ENCODE results near the gene CRISP2.

DNA sequence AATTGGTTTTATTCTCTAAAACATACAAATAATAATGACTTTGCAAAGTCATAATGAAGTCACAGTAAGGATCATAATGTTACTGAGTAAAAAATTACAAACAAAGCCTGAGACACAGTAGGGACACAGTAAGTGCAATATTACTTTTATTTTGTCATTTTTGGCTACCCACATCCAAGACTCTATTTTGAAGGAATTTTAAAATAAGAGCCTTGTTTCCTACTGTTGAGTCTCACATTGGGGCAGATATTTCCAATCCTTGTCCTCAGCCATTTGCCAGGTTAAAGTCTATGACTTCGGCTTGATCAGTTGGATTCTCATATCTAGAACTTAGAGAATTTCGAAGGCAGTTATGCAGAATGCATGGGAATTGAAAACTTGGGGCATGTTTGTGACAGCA lies 65.9 kb downstream of the CRISP2 start:
- TF ChIP-seq, protein P1, sequence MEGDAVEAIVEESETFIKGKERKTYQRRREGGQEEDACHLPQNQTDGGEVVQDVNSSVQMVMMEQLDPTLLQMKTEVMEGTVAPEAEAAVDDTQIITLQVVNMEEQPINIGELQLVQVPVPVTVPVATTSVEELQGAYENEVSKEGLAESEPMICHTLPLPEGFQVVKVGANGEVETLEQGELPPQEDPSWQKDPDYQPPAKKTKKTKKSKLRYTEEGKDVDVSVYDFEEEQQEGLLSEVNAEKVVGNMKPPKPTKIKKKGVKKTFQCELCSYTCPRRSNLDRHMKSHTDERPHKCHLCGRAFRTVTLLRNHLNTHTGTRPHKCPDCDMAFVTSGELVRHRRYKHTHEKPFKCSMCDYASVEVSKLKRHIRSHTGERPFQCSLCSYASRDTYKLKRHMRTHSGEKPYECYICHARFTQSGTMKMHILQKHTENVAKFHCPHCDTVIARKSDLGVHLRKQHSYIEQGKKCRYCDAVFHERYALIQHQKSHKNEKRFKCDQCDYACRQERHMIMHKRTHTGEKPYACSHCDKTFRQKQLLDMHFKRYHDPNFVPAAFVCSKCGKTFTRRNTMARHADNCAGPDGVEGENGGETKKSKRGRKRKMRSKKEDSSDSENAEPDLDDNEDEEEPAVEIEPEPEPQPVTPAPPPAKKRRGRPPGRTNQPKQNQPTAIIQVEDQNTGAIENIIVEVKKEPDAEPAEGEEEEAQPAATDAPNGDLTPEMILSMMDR (IDR thresholded peaks at IDR 0.05), result no peak
- no peak for TF ChIP-seq POLR2A (IDR thresholded peaks at IDR 0.05)
